Nephron (organoid): ENCODE results near the gene PPCDC.

Source experiments
- H3K27ac Mint-ChIP-seq, 3 experiments: 2 replicates each; pipeline ENCODE4 v1.8.0; 2020; ENCODE audit warnings: mixed read lengths in 3 of 3, mild to moderate bottlenecking in 2 of 3, moderate library complexity in 1 of 3
- H3K27me3 Mint-ChIP-seq: 2 replicates; pipeline ENCODE4 v1.8.0; 2021; ENCODE audit warnings: low read depth, mild to moderate bottlenecking, moderate library complexity, mixed read lengths
- H3K36me3 Mint-ChIP-seq: 2 replicates; pipeline ENCODE4 v1.8.0; 2020; ENCODE audit warnings: low read depth, mixed read lengths
- H3K4me1 Mint-ChIP-seq: 2 replicates; pipeline ENCODE4 v1.8.0; 2020; ENCODE audit warnings: mixed read lengths
- H3K4me3 Mint-ChIP-seq, 3 experiments: 2 replicates each; pipeline ENCODE4 v1.8.0; 2020; ENCODE audit warnings: mild to moderate bottlenecking in 3 of 3, mixed read lengths in 3 of 3, moderate library complexity in 2 of 3
- H3K9me3 Mint-ChIP-seq: 2 replicates; pipeline ENCODE4 v1.8.0; 2020; ENCODE audit warnings: mixed read lengths
- TF ChIP-seq, protein P1 (sequence below), 3 experiments: fragments of 200-600 bp; sonication (generic); IDR thresholded peaks; one replicate each; pipeline ENCODE4 v1.5.0; 2021; ENCODE audit warnings: antibody characterized with exemption in 3 of 3; ENCODE audit not compliant: unreplicated experiment in 3 of 3

PPCDC gene

GRCh38 chr15:75095594-75095993, 72.2 kb downstream of the PPCDC start:
- no peaks in the 10 kb centered on the region for H3K4me1 Mint-ChIP-seq
- H3K4me3 Mint-ChIP-seq: no peak overlapping the region
- no peak overlapping the region for H3K27ac Mint-ChIP-seq
- H3K27me3 Mint-ChIP-seq: no peaks in the 10 kb centered on the region
- TF ChIP-seq, protein P1, sequence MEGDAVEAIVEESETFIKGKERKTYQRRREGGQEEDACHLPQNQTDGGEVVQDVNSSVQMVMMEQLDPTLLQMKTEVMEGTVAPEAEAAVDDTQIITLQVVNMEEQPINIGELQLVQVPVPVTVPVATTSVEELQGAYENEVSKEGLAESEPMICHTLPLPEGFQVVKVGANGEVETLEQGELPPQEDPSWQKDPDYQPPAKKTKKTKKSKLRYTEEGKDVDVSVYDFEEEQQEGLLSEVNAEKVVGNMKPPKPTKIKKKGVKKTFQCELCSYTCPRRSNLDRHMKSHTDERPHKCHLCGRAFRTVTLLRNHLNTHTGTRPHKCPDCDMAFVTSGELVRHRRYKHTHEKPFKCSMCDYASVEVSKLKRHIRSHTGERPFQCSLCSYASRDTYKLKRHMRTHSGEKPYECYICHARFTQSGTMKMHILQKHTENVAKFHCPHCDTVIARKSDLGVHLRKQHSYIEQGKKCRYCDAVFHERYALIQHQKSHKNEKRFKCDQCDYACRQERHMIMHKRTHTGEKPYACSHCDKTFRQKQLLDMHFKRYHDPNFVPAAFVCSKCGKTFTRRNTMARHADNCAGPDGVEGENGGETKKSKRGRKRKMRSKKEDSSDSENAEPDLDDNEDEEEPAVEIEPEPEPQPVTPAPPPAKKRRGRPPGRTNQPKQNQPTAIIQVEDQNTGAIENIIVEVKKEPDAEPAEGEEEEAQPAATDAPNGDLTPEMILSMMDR (IDR thresholded peaks at IDR 0.05; ENCODE audit: unreplicated experiment in 3 of 3): no peak
- H3K36me3 Mint-ChIP-seq: no peaks in the 10 kb centered on the region
- H3K9me3 Mint-ChIP-seq: no peaks in the 10 kb centered on the region

DNA sequence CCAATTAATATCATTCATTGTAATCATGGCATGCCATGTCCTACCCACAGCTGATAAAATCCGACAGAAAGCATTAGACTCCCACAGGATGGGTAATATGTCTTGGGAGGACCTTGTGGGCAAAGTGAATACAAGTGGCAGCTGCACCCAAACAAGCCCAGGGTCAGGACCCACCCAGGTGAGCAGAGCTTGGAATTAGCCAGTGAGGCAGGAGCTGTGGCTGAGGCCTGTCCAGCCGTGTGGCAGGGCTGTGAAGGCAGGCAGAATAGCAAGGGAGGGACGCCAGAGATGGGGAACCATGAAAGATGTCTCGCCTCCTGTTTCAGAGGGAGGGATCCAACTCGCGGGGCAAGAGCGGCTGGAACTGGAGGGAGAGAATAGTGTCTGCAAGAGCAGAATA, 74.5 kb downstream of the PPCDC start:
- H3K9me3 Mint-ChIP-seq: no peaks in the 10 kb centered on the region
- no peak overlapping the region for H3K4me3 Mint-ChIP-seq
- H3K27me3 Mint-ChIP-seq: no peaks in the 10 kb centered on the region
- H3K36me3 Mint-ChIP-seq: no peaks in the 10 kb centered on the region
- H3K4me1 Mint-ChIP-seq: no peaks in the 10 kb centered on the region
- TF ChIP-seq, protein P1 (IDR thresholded peaks at IDR 0.05; ENCODE audit: unreplicated experiment in 3 of 3): no peak
- H3K27ac Mint-ChIP-seq: no peak overlapping the region

- H3K4me1 Mint-ChIP-seq: no peaks in the 10 kb centered on the region
- H3K27ac Mint-ChIP-seq: no peak overlapping the region
- H3K36me3 Mint-ChIP-seq: no peaks in the 10 kb centered on the region
- H3K27me3 Mint-ChIP-seq: no peaks in the 10 kb centered on the region
- H3K9me3 Mint-ChIP-seq: no peaks in the 10 kb centered on the region
- no peak overlapping the region for H3K4me3 Mint-ChIP-seq
- TF ChIP-seq, protein P1 (IDR thresholded peaks at IDR 0.05; ENCODE audit: unreplicated experiment in 3 of 3): no peak
Observed at GRCh38 chr15:75098404-75098803, 75.0 kb downstream of the PPCDC start.
